Embryonic facial prominence (tissue), 1 donor: ENCODE data around the gene TNFRSF19.

Experiments used
- DNase-seq: peaks from one replicate; pipeline ENCODE4 v3.0.0-alpha.2; 2016; ENCODE audit errors: extremely low spot score

Gene TNFRSF19

GRCh38 chr13:23683084-23683483 is 112.9 kb downstream of the TNFRSF19 start:
- DNase-seq = no peak

- DNase-seq = no peak
These were observed 114.4 kb downstream of the TNFRSF19 start for GRCh38 chr13:23684647-23685046.

GRCh38 chr13:23685416-23685815 is 115.2 kb downstream of the TNFRSF19 start:
- DNase-seq = no peak

- no peak for DNase-seq
These were observed 116.7 kb downstream of the TNFRSF19 start for GRCh38 chr13:23686948-23687347.

GRCh38 chr13:23687614-23688013 is 117.4 kb downstream of the TNFRSF19 start:
- DNase-seq = no peak

- no peak for DNase-seq
These were observed 118.1 kb downstream of the TNFRSF19 start for GRCh38 chr13:23688336-23688735.

- DNase-seq = no peak
These were observed 120.5 kb downstream of the TNFRSF19 start for GRCh38 chr13:23690668-23691067.

- DNase-seq = no peak
These were observed 122.6 kb downstream of the TNFRSF19 start for GRCh38 chr13:23692816-23693215.

GRCh38 chr13:23695196-23695595 is 125.0 kb downstream of the TNFRSF19 start:
- DNase-seq = no peak

GRCh38 chr13:23695711-23696464 is 125.7 kb downstream of the TNFRSF19 start:
- DNase-seq = no peak

GRCh38 chr13:23696610-23697009 is 126.4 kb downstream of the TNFRSF19 start:
- DNase-seq = no peak

- DNase-seq = no peak
These were observed 127.6 kb downstream of the TNFRSF19 start for GRCh38 chr13:23697772-23698313.

- no peak for DNase-seq
These were observed 129.1 kb downstream of the TNFRSF19 start for GRCh38 chr13:23699271-23699670.

- DNase-seq = no peak
These were observed 131.0 kb downstream of the TNFRSF19 start for GRCh38 chr13:23701186-23701585.

GRCh38 chr13:23701636-23702035 is 131.4 kb downstream of the TNFRSF19 start:
- DNase-seq = peak; percentile 33

GRCh38 chr13:23703246-23703860 is 133.1 kb downstream of the TNFRSF19 start:
- no peak for DNase-seq

- DNase-seq = no peak
These were observed 135.4 kb downstream of the TNFRSF19 start for GRCh38 chr13:23705583-23705982.

- DNase-seq = no peak
These were observed 137.5 kb downstream of the TNFRSF19 start for GRCh38 chr13:23707674-23708073.

GRCh38 chr13:23709536-23709935 is 139.3 kb downstream of the TNFRSF19 start:
- no peak for DNase-seq

GRCh38 chr13:23710366-23710765 is 140.2 kb downstream of the TNFRSF19 start:
- DNase-seq = no peak

GRCh38 chr13:23711355-23711754 is 141.1 kb downstream of the TNFRSF19 start:
- no peak for DNase-seq

- no peak for DNase-seq
These were observed 144.5 kb downstream of the TNFRSF19 start for GRCh38 chr13:23714672-23715071.

- no peak for DNase-seq
These were observed 145.0 kb downstream of the TNFRSF19 start for GRCh38 chr13:23715092-23715761.
